ENCODE measurements around the gene SMYD1.
A peak's percentile ranks its signal among the peaks of the same experiment; 100 is the strongest.

Gene SMYD1

GRCh38 chr2:88055371-88056128 is 12.1 kb upstream of the SMYD1 start, which contains the start of gene KRCC1:
KRCC1 (minus strand) TSS chr2:88055783; CDS start chr2:88028563, 27,220 bp downstream.
- peak; percentile 89 for DNase-seq (ENCODE audit: low read depth, low spot score)

- no peak for DNase-seq (ENCODE audit: low read depth, low spot score)
Measured at GRCh38 chr2:88057437-88057844, 10.2 kb upstream of the SMYD1 start.

- DNase-seq (ENCODE audit: low read depth, low spot score) = no peak
Measured at GRCh38 chr2:88058191-88058590, 9.4 kb upstream of the SMYD1 start.

GRCh38 chr2:88059979-88060906 is 7.4 kb upstream of the SMYD1 start:
- DNase-seq (ENCODE audit: low read depth, low spot score) = no peak

GRCh38 chr2:88060907-88061275 is 6.7 kb upstream of the SMYD1 start:
- DNase-seq (ENCODE audit: low read depth, low spot score) = no peak

- DNase-seq (ENCODE audit: low read depth, low spot score) = no peak
Measured at GRCh38 chr2:88061295-88061694, 6.3 kb upstream of the SMYD1 start.

GRCh38 chr2:88066543-88066942 is 1.1 kb upstream of the SMYD1 start:
- no peak for DNase-seq (ENCODE audit: low read depth, low spot score)

- DNase-seq (ENCODE audit: low read depth, low spot score) = no peak
Measured at GRCh38 chr2:88067189-88067588, 436 bp upstream of the SMYD1 start.

GRCh38 chr2:88068044-88068443 is 419 bp downstream of the SMYD1 start:
- DNase-seq (ENCODE audit: low read depth, low spot score) = no peak

- DNase-seq (ENCODE audit: low read depth, low spot score) = no peak
Measured at GRCh38 chr2:88069117-88069516, 1.5 kb downstream of the SMYD1 start.

GRCh38 chr2:88070055-88070454 is 2.4 kb downstream of the SMYD1 start:
- DNase-seq (ENCODE audit: low read depth, low spot score) = no peak

GRCh38 chr2:88071365-88071764 is 3.7 kb downstream of the SMYD1 start:
- no peak for DNase-seq (ENCODE audit: low read depth, low spot score)

GRCh38 chr2:88074150-88074549 is 6.5 kb downstream of the SMYD1 start:
- no peak for DNase-seq (ENCODE audit: low read depth, low spot score)

GRCh38 chr2:88074854-88075292 is 7.2 kb downstream of the SMYD1 start:
- DNase-seq (ENCODE audit: low read depth, low spot score) = no peak

GRCh38 chr2:88077080-88077479 is 9.5 kb downstream of the SMYD1 start:
- no peak for DNase-seq (ENCODE audit: low read depth, low spot score)

- DNase-seq (ENCODE audit: low read depth, low spot score) = no peak
Measured at GRCh38 chr2:88078643-88079172, 11.1 kb downstream of the SMYD1 start.

GRCh38 chr2:88080545-88080944 is 12.9 kb downstream of the SMYD1 start:
- DNase-seq (ENCODE audit: low read depth, low spot score) = no peak

- DNase-seq (ENCODE audit: low read depth, low spot score) = no peak
Measured at GRCh38 chr2:88081924-88082608, 14.4 kb downstream of the SMYD1 start.

GRCh38 chr2:88082781-88083180 is 15.2 kb downstream of the SMYD1 start:
- no peak for DNase-seq (ENCODE audit: low read depth, low spot score)

- DNase-seq (ENCODE audit: low read depth, low spot score) = no peak
Measured at GRCh38 chr2:88085099-88085498, 17.5 kb downstream of the SMYD1 start.

- DNase-seq (ENCODE audit: low read depth, low spot score) = no peak
Measured at GRCh38 chr2:88085602-88086001, 18.0 kb downstream of the SMYD1 start.

GRCh38 chr2:88086401-88086800 is 18.8 kb downstream of the SMYD1 start:
- DNase-seq (ENCODE audit: low read depth, low spot score) = no peak
